K562 (cell line): ENCODE data around the gene RUNDC1. TPM values are rescaled to one million over a fixed set of nuclear protein-coding genes. Genes with fewer than 3 reads are reported as not detected.

Experiments
- ASH1L ChIP-seq: fragments of 450-650 bp; IDR thresholded peaks from 2 replicates; pipeline ENCODE4 v1.6.1; 2018; ENCODE audit warnings: borderline replicate concordance, mild to moderate bottlenecking, low read depth; ENCODE audit not compliant: partially characterized antibody
- BCOR ChIP-seq: fragments of 450-650 bp; IDR thresholded peaks from 2 replicates; pipeline ENCODE4 v1.6.1; 2016
- BRCA1 ChIP-seq, 2 experiments: fragments of 450-650 bp in 1 of 2; sonication (generic) in 1 of 2; formaldehyde crosslinking in 1 of 2; IDR thresholded peaks; 2 replicates each; pipeline versions ENCODE4 v1.5.0 to v1.6.1; 2017 to 2020; ENCODE audit warnings: mild to moderate bottlenecking in 1 of 2, missing genetic modification reagents in 1 of 2
- CBX3 ChIP-seq, 2 experiments: IDR thresholded peaks; 1 replicate in 1 of 2; 2 replicates in 1 of 2; pipeline ENCODE4 v1.6.1; 2012; ENCODE audit warnings: inconsistent platforms in 2 of 2, low read length in 2 of 2, borderline replicate concordance in 1 of 2, control low read depth in 1 of 2
- HDAC6 ChIP-seq: IDR thresholded peaks from 2 replicates; pipeline ENCODE4 v1.6.1; 2012; ENCODE audit warnings: low read depth, mild to moderate bottlenecking, control low read depth, inconsistent platforms, low read length, moderate library complexity
- HNRNPH1 ChIP-seq: fragments of 200-400 bp; formaldehyde crosslinking; optimal IDR thresholded peaks from 2 replicates; pipeline ENCODE3; 2017; ENCODE audit warnings: low read depth, mild to moderate bottlenecking, low read length, moderate library complexity
- JUND ChIP-seq, 2 experiments: IDR thresholded peaks; 2 replicates in 1 of 2; 3 replicates in 1 of 2; pipeline ENCODE4 v1.6.1; 2011; ENCODE audit warnings: borderline replicate concordance in 2 of 2, low read depth in 2 of 2, low read length in 2 of 2, improper control_type of control experiment in 1 of 2, missing biosample characterization in 1 of 2, missing genetic modification characterization in 1 of 2, missing genetic modification reagents in 1 of 2
- KAT2B ChIP-seq: IDR thresholded peaks from one replicate; pipeline ENCODE4 v1.6.1; 2012; ENCODE audit warnings: low read depth, mild to moderate bottlenecking, control low read depth, inconsistent platforms, low read length, moderate library complexity
- KHSRP ChIP-seq: fragments of 450-650 bp; IDR thresholded peaks from 2 replicates; pipeline ENCODE4 v1.6.1; 2017
- MEF2A ChIP-seq: IDR thresholded peaks from 2 replicates; pipeline ENCODE4 v1.6.1; 2011; ENCODE audit warnings: low read depth, mild to moderate bottlenecking, low read length, moderate library complexity; ENCODE audit not compliant: control insufficient read depth
- PHF21A ChIP-seq: fragments of 450-650 bp; IDR thresholded peaks from 2 replicates; pipeline ENCODE4 v1.6.1; 2017; ENCODE audit warnings: low read depth, borderline replicate concordance
- RBM17 ChIP-seq: fragments of 200-400 bp; formaldehyde crosslinking; IDR thresholded peaks from 2 replicates; pipeline ENCODE4 v1.6.1; 2017; ENCODE audit warnings: low read depth, mild to moderate bottlenecking, low read length, borderline replicate concordance
- SMAD1 ChIP-seq: fragments of 150-350 bp; IDR thresholded peaks from 2 replicates; pipeline ENCODE4 v1.6.1; 2014; ENCODE audit warnings: low read length, low read depth; ENCODE audit not compliant: partially characterized antibody
- TOE1 ChIP-seq, 2 experiments: fragments of 450-650 bp in 1 of 2; sonication (generic) in 1 of 2; formaldehyde crosslinking in 1 of 2; IDR thresholded peaks; 2 replicates each; pipeline versions ENCODE4 v1.7.1 to v1.8.0; 2016 to 2022; ENCODE audit warnings: borderline replicate concordance in 2 of 2, mild to moderate bottlenecking in 2 of 2, antibody characterized with exemption in 1 of 2, inconsistent platforms in 1 of 2, low read depth in 1 of 2, missing genetic modification reagents in 1 of 2, moderate library complexity in 1 of 2
- UBTF ChIP-seq, 2 experiments: IDR thresholded peaks; 2 replicates each; pipeline ENCODE4 v1.6.1; 2012; ENCODE audit warnings: improper control_type of control experiment in 2 of 2, low read depth in 2 of 2, low read length in 2 of 2, borderline replicate concordance in 1 of 2
- ZNF121 ChIP-seq: sonication (generic); formaldehyde crosslinking; conservative IDR thresholded peaks from 2 replicates; pipeline ENCODE4 v1.8.0; 2022; ENCODE audit warnings: missing genetic modification reagents
- ZNF175 ChIP-seq: fragments of 200-800 bp; sonication (Bioruptor generic); IDR thresholded peaks from 2 replicates; pipeline ENCODE4 v1.6.1; 2016; ENCODE audit warnings: low read depth, mild to moderate bottlenecking, missing genetic modification characterization, missing compliant biosample characterization
- ZNF41 ChIP-seq: fragments of 250-450 bp; sonication (Bioruptor Pico); conservative IDR thresholded peaks from 2 replicates; pipeline ENCODE4 v1.4.0; 2020; ENCODE audit warnings: mild to moderate bottlenecking
- ZNF561 ChIP-seq: fragments of 450-650 bp; formaldehyde crosslinking; conservative IDR thresholded peaks from 2 replicates; pipeline ENCODE4 v1.4.0; 2020; ENCODE audit warnings: mild to moderate bottlenecking, moderate library complexity
- ZNF780A ChIP-seq: fragments of 250-450 bp; sonication (Bioruptor Pico); IDR thresholded peaks from 2 replicates; pipeline ENCODE4 v1.5.0; 2021; ENCODE audit warnings: mild to moderate bottlenecking
- polyA plus RNA-seq, 8 experiments: library from polyadenylated mRNA; depleted of rRNA in 4 of 8; stranded (reverse) in 5 of 8; unstranded in 3 of 8; fragments of >200 nt; fragmentation: Nextera tagmentation in 2 of 8; fragmentation: Illumina TruSeq in 1 of 8; extraction: Ambion mirVana in 2 of 8; extraction: Trizol in 1 of 8; gene quantifications; 2 replicates each; pipeline versions ENCODE4 v1.2.1 to v1.2.3, GENCODE V29; 2011 to 2014; ENCODE audit warnings: inconsistent platforms in 1 of 8, missing spikeins in 1 of 8
- total RNA-seq, 7 experiments: library from RNA; depleted of rRNA in 6 of 7; stranded (reverse); fragments of >200 nt in 6 of 7; fragmentation: Illumina TruSeq in 2 of 7; extraction: Trizol in 2 of 7; gene quantifications; 2 replicates each; pipeline versions ENCODE4 v1.2.1 to v1.2.3, GENCODE V29; 2011 to 2021; ENCODE audit warnings: low replicate concordance in 1 of 7
- TF ChIP-seq, protein P1 (sequence below): fragments of 450-650 bp; IDR thresholded peaks from 2 replicates; pipeline ENCODE4 v1.6.1; 2017; ENCODE audit warnings: antibody characterized with exemption, mild to moderate bottlenecking

The RUNDC1 gene
- total and polyA plus RNA-seq, 9 of the 15 experiments (the other 6 are each of a cell fraction or from before 2014, with no cell fraction given): 3.4 to 12.6 (median 9.4) TPM

DNA sequence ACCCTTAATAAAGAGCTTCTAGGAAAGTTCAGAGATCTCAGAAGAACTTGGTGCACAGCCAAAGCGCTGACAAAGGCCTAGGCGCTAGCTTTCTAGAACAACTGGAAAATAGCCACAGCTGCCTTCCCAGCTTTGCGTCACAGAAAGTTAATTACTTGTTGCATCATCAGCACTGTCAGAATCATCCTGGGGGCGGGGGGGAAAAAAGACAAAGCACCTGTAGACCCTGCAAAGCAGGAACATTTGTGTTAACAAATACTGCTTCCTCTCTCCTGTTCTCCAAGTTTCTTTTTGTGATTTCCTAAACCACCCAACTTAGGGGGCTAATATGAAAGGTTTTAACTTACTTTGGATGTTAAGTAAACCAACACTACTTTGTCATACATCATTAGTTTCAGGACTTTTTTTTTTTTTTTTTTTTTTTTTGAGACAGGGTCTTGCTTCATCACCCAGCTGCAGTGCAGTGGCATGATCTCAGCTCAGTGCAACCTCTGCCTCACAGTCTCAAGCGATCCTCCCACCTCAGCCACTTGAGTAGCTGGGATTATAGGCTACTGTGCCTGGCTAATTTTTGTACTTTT lies 11.3 kb upstream of the RUNDC1 start (continued):
- TF ChIP-seq SMAD1 (no peak), JUND (IDR thresholded peaks at IDR 0.05; ENCODE audit: borderline replicate concordance, low read depth, low read length) (peak; percentile 71), JUND (tag; IDR thresholded peaks at IDR 0.05; ENCODE audit: borderline replicate concordance, low read depth, low read length) (no peak), HDAC6 (no peak), BRCA1 (IDR thresholded peaks at IDR 0.05) (no peak), BRCA1 (CRISPR knock-in tag; IDR thresholded peaks at IDR 0.05) (no peak), KAT2B (no peak), ASH1L (no peak), KHSRP (no peak), PHF21A (no peak), TOE1 (IDR thresholded peaks at IDR 0.05; ENCODE audit: borderline replicate concordance) (no peak), TOE1 (CRISPR knock-in tag; IDR thresholded peaks at IDR 0.05; ENCODE audit: borderline replicate concordance, low read depth) (no peak), ZNF41 (CRISPR knock-in tag) (no peak), ZNF121 (CRISPR knock-in tag) (no peak), BCOR (no peak), ZNF175 (CRISPR knock-in tag) (0 out of 2 replicates have a peak, but pooled peaks have one; percentile 18), HNRNPH1 (no peak), CBX3 (IDR thresholded peaks at IDR 0.05; ENCODE audit: borderline replicate concordance in 1 of 2, low read length in 2 of 2) (no peak), ZNF780A (CRISPR knock-in tag) (no peak), UBTF (IDR thresholded peaks at IDR 0.05; ENCODE audit: borderline replicate concordance in 1 of 2, low read depth in 2 of 2, low read length in 2 of 2) (no peak), MEF2A (no peak), RBM17 (no peak), ZNF561 (CRISPR knock-in tag) (no peak)
- TF ChIP-seq, protein P1, sequence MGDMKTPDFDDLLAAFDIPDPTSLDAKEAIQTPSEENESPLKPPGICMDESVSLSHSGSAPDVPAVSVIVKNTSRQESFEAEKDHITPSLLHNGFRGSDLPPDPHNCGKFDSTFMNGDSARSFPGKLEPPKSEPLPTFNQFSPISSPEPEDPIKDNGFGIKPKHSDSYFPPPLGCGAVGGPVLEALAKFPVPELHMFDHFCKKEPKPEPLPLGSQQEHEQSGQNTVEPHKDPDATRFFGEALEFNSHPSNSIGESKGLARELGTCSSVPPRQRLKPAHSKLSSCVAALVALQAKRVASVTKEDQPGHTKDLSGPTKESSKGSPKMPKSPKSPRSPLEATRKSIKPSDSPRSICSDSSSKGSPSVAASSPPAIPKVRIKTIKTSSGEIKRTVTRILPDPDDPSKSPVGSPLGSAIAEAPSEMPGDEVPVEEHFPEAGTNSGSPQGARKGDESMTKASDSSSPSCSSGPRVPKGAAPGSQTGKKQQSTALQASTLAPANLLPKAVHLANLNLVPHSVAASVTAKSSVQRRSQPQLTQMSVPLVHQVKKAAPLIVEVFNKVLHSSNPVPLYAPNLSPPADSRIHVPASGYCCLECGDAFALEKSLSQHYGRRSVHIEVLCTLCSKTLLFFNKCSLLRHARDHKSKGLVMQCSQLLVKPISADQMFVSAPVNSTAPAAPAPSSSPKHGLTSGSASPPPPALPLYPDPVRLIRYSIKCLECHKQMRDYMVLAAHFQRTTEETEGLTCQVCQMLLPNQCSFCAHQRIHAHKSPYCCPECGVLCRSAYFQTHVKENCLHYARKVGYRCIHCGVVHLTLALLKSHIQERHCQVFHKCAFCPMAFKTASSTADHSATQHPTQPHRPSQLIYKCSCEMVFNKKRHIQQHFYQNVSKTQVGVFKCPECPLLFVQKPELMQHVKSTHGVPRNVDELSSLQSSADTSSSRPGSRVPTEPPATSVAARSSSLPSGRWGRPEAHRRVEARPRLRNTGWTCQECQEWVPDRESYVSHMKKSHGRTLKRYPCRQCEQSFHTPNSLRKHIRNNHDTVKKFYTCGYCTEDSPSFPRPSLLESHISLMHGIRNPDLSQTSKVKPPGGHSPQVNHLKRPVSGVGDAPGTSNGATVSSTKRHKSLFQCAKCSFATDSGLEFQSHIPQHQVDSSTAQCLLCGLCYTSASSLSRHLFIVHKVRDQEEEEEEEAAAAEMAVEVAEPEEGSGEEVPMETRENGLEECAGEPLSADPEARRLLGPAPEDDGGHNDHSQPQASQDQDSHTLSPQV: no peak
